Right atrium auricular region (tissue), 2 donors: ENCODE data around the gene SYT9. TPM values are rescaled to one million over a fixed set of nuclear protein-coding genes. Genes with fewer than 3 reads are reported as not detected.

Source experiments
- DNase-seq: peaks from one replicate; pipeline ENCODE4 v3.0.0-alpha.2; 2019; ENCODE audit warnings: low spot score
- H3K27ac ChIP-seq, 2 donors: fragments of 200-600 bp; sonication (generic); 1 replicate in 1 of 2; 2 replicates in 1 of 2; pipeline ENCODE4 v1.5.1; 2016 to 2019
- H3K27me3 ChIP-seq, 2 donors: fragments of 200-600 bp; sonication (generic); one replicate each; pipeline versions ENCODE4 v1.5.1 to v1.6.0; 2017 to 2019
- H3K36me3 ChIP-seq: fragments of 200-600 bp; sonication (generic); one replicate; pipeline ENCODE4 v1.5.1; 2016
- H3K4me1 ChIP-seq, 2 donors: fragments of 200-600 bp; sonication (generic); one replicate each; pipeline versions ENCODE4 v1.5.1 to v1.6.0; 2017 to 2019
- H3K4me3 ChIP-seq, 2 donors: fragments of 200-600 bp; sonication (generic); 1 replicate in 1 of 2; 2 replicates in 1 of 2; pipeline ENCODE4 v1.5.1; 2017 to 2019; ENCODE audit warnings: mild to moderate bottlenecking in 1 of 2, moderate library complexity in 1 of 2
- H3K9me3 ChIP-seq, 2 donors: fragments of 200-600 bp; sonication (generic); one replicate each; pipeline ENCODE4 v1.5.1; 2019
- total RNA-seq, 2 donors: library from RNA; depleted of rRNA; stranded (reverse); fragments of >200 nt; gene quantifications; one replicate each; pipeline ENCODE4 v1.1.0, GENCODE V29; 2016
- TF ChIP-seq, protein P1 (sequence below), 2 donors: fragments of 200-600 bp; sonication (generic); IDR thresholded peaks; one replicate each; pipeline ENCODE4 v1.5.1; 2019; ENCODE audit warnings: antibody characterized with exemption in 2 of 2

SYT9 gene
- total RNA-seq, 2 donors from 2014 or later: 0.16 to 0.74 TPM

GRCh38 chr11:7449211-7449840 lies 197.6 kb downstream of the SYT9 start:
- no peaks in the 10 kb centered on the region for H3K9me3 ChIP-seq
- H3K4me1 ChIP-seq: peaks cover 0 to 18% of the 10 kb centered on the region in 2 donors
- H3K27me3 ChIP-seq: no peaks in the 10 kb centered on the region
- TF ChIP-seq, protein P1, sequence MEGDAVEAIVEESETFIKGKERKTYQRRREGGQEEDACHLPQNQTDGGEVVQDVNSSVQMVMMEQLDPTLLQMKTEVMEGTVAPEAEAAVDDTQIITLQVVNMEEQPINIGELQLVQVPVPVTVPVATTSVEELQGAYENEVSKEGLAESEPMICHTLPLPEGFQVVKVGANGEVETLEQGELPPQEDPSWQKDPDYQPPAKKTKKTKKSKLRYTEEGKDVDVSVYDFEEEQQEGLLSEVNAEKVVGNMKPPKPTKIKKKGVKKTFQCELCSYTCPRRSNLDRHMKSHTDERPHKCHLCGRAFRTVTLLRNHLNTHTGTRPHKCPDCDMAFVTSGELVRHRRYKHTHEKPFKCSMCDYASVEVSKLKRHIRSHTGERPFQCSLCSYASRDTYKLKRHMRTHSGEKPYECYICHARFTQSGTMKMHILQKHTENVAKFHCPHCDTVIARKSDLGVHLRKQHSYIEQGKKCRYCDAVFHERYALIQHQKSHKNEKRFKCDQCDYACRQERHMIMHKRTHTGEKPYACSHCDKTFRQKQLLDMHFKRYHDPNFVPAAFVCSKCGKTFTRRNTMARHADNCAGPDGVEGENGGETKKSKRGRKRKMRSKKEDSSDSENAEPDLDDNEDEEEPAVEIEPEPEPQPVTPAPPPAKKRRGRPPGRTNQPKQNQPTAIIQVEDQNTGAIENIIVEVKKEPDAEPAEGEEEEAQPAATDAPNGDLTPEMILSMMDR (IDR thresholded peaks at IDR 0.05): no peak
- no peak overlapping the region for H3K27ac ChIP-seq
- H3K4me3 ChIP-seq: no peak overlapping the region
- no peak for DNase-seq
- no peaks in the 10 kb centered on the region for H3K36me3 ChIP-seq

GRCh38 chr11:7449841-7450214 lies 198.1 kb downstream of the SYT9 start:
- Histone ChIP-seq H3K4me1 (peaks cover 0 to 18% of the 10 kb centered on the region in 2 donors), H3K4me3 (no peak overlapping the region), H3K36me3 (no peaks in the 10 kb centered on the region), H3K27ac (no peak overlapping the region), H3K27me3 (no peaks in the 10 kb centered on the region), H3K9me3 (no peaks in the 10 kb centered on the region)
- TF ChIP-seq, protein P1 (IDR thresholded peaks at IDR 0.05): no peak
- no peak for DNase-seq

- no peak for DNase-seq
These were observed 199.1 kb downstream of the SYT9 start for GRCh38 chr11:7450836-7451235.

DNA sequence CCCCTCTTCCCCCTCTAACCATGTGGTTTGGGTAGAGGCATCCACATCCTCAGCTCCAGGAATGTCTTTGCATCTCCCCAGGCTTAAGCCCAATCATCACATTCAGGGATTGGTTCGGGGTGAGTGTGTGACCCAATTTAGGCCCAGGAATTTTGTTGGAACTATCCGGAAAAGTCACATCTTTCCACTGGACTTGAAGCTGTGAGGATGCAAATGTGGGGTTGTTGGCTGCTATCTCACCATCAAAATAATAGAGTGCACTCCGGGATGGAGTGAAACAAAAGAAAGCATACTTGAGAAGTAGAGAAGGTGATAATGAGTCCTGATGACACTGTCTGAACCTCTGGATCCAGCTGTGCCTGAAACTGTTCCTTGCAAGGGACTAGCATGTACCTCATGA lies 199.8 kb downstream of the SYT9 start:
- no peaks in the 10 kb centered on the region for H3K36me3 ChIP-seq
- H3K27me3 ChIP-seq: no peaks in the 10 kb centered on the region
- no peak for DNase-seq
- peaks cover 0 to 6% of the 10 kb centered on the region in 2 donors for H3K4me1 ChIP-seq
- TF ChIP-seq, protein P1 (IDR thresholded peaks at IDR 0.05): no peak
- no peak overlapping the region for H3K27ac ChIP-seq
- H3K9me3 ChIP-seq: no peaks in the 10 kb centered on the region
- no peak overlapping the region for H3K4me3 ChIP-seq

More at GRCh38 chr11:7450836-7451235, 199.1 kb downstream of the SYT9 start:
- H3K4me1 ChIP-seq: peaks cover 0 to 11% of the 10 kb centered on the region in 2 donors
- no peak overlapping the region for H3K4me3 ChIP-seq
- no peak overlapping the region for H3K27ac ChIP-seq
- H3K36me3 ChIP-seq: no peaks in the 10 kb centered on the region
- TF ChIP-seq, protein P1 (IDR thresholded peaks at IDR 0.05): no peak
- no peaks in the 10 kb centered on the region for H3K27me3 ChIP-seq
- H3K9me3 ChIP-seq: no peaks in the 10 kb centered on the region

DNA sequence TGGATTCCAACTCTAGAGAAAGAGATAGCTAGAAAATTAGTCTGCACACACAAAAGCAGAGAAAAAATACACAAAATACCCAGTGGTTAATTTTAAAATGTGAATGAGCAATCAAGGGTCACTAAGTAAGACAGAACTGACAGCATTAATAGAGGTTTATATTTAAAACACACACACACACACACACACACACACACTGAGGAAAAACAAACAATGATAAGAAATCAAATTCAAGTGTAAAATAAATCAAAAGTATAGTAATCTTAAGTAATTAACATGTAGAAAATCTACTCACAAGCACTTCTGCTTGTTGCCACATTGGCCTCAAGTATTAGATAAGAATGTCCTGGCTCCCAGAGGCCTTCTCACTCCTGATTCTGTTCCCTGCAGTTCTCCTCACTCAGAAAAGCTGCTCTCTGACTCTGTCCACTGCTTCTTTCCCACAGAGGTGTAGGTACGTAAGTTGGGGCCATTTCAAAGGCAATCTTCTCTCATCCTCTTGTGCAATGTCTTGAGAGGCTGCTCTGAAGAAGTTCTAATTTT lies 200.3 kb downstream of the SYT9 start:
- TF ChIP-seq, protein P1 (IDR thresholded peaks at IDR 0.05): no peak
- H3K27ac ChIP-seq: no peak overlapping the region
- DNase-seq: no peak
- no peaks in the 10 kb centered on the region for H3K36me3 ChIP-seq
- H3K4me1 ChIP-seq: peaks cover 0 to 6% of the 10 kb centered on the region in 2 donors
- no peak overlapping the region for H3K4me3 ChIP-seq
- H3K9me3 ChIP-seq: no peaks in the 10 kb centered on the region
- no peaks in the 10 kb centered on the region for H3K27me3 ChIP-seq

DNA sequence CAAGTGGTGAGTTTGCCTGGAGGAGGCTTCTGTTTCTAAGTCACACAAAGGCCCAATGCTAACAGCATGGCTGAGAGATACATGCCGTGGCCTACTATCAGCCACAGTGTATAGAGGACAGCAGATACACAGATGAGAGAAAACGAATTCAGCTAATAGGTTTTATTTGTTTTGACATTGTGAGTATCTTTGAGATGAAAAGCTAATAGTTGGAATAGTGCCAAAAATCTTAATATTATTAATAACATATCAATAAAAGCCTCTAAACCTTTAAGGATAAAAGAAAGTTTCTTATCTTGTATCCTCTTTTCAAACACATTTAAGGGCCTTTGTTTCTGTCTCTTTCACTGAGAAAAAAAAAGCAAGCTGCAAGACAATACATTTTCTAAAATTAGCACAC lies 203.2 kb downstream of the SYT9 start:
- Histone ChIP-seq H3K27me3 (no peaks in the 10 kb centered on the region), H3K4me1 (peaks cover 0 to under 1% of the 10 kb centered on the region in 2 donors), H3K4me3 (no peak overlapping the region), H3K27ac (no peak overlapping the region), H3K36me3 (no peaks in the 10 kb centered on the region), H3K9me3 (no peaks in the 10 kb centered on the region)
- TF ChIP-seq, protein P1 (IDR thresholded peaks at IDR 0.05): no peak
- DNase-seq: no peak
